ENCODE measurements around the gene CCNDBP1. TPM values are rescaled to one million over a fixed set of nuclear protein-coding genes. Genes with fewer than 3 reads are reported as not detected.

The CCNDBP1 gene
- total RNA-seq, 1 donor from 2014 or later, result 44.9 TPM

GRCh38 chr15:43226436-43227305 is 41.5 kb downstream of the CCNDBP1 start:
- intact Hi-C loops (cut with DNase I), result no loop called here
- Histone ChIP-seq H3K36me3 (no peaks in the 10 kb centered on the region), H3K4me1 (no peaks in the 10 kb centered on the region), H3K9me3 (no peaks in the 10 kb centered on the region), H3K27me3 (no peaks in the 10 kb centered on the region), H3K4me3 (no peak overlapping the region), H3K27ac (no peak overlapping the region)
- no peak for DNase-seq (ENCODE audit: low spot score in 2 of 2)
- TF ChIP-seq, protein P1, sequence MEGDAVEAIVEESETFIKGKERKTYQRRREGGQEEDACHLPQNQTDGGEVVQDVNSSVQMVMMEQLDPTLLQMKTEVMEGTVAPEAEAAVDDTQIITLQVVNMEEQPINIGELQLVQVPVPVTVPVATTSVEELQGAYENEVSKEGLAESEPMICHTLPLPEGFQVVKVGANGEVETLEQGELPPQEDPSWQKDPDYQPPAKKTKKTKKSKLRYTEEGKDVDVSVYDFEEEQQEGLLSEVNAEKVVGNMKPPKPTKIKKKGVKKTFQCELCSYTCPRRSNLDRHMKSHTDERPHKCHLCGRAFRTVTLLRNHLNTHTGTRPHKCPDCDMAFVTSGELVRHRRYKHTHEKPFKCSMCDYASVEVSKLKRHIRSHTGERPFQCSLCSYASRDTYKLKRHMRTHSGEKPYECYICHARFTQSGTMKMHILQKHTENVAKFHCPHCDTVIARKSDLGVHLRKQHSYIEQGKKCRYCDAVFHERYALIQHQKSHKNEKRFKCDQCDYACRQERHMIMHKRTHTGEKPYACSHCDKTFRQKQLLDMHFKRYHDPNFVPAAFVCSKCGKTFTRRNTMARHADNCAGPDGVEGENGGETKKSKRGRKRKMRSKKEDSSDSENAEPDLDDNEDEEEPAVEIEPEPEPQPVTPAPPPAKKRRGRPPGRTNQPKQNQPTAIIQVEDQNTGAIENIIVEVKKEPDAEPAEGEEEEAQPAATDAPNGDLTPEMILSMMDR (IDR thresholded peaks at IDR 0.05), result no peak

DNA sequence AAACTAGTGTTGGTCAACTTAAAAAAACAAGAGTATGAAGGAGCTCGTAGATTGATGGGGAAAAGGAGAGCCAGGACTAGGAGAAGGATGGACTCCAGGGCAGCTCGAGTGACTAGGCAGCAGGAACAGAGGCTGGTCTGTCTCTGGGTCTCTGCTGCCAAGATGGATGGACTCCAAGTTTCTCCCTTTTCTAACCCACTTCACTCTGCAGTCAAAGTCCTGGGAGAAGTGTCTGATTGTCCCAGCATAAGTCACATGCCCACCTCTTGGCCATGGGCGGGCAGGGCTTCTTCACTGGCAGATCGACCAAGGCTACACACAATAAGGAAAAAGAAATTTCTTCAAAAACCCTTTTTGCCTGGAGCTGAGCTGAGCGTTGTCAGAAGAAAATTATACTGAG is 44.8 kb downstream of the CCNDBP1 start:
- Histone ChIP-seq H3K36me3 (no peaks in the 10 kb centered on the region), H3K27me3 (no peaks in the 10 kb centered on the region), H3K4me1 (no peaks in the 10 kb centered on the region), H3K27ac (no peak overlapping the region), H3K4me3 (no peak overlapping the region), H3K9me3 (no peaks in the 10 kb centered on the region)
- intact Hi-C loops (cut with DNase I), result no loop called here
- no peak for DNase-seq (ENCODE audit: low spot score in 2 of 2)
- TF ChIP-seq, protein P1 (IDR thresholded peaks at IDR 0.05), result no peak

DNA sequence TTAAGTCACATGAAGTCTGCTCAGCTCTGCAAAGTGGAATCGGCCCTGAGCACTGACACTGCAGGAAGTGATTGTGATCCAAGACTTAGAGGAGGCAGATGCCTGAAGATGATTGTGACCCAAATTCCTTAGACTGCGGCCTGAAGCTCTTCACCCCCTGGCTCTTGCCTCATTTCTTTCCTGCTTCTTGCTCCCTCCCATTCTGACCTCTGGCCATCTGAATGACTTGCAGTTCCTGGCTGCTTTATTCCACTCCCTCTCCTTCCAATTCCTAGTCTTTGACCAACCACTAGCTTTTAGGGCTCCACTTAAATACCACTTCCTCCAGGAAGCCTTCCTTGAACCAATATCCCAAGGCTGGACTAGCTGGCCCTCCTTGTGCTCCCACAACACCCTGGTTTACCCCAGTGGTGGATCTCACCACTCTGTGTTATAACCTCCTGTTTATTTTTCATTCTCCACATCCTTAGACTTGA is 45.5 kb downstream of the CCNDBP1 start:
- intact Hi-C loops (cut with DNase I), result no loop called here
- H3K36me3 ChIP-seq, result no peaks in the 10 kb centered on the region
- peak overlapping the region in 1 of 2 donors; percentile 18 for H3K27ac ChIP-seq
- H3K27me3 ChIP-seq, result no peaks in the 10 kb centered on the region
- H3K4me1 ChIP-seq, result no peaks in the 10 kb centered on the region
- DNase-seq (ENCODE audit: low spot score in 2 of 2), result no peak
- no peak overlapping the region for H3K4me3 ChIP-seq
- TF ChIP-seq, protein P1 (IDR thresholded peaks at IDR 0.05), result no peak
- no peaks in the 10 kb centered on the region for H3K9me3 ChIP-seq

GRCh38 chr15:43232289-43232874 is 47.2 kb downstream of the CCNDBP1 start:
- Histone ChIP-seq H3K27ac (no peak overlapping the region), H3K4me1 (no peaks in the 10 kb centered on the region), H3K9me3 (no peaks in the 10 kb centered on the region), H3K27me3 (no peaks in the 10 kb centered on the region), H3K4me3 (no peak overlapping the region), H3K36me3 (no peaks in the 10 kb centered on the region)
- TF ChIP-seq, protein P1 (IDR thresholded peaks at IDR 0.05), result no peak
- intact Hi-C loops (cut with DNase I), result no loop called here
- no peak for DNase-seq (ENCODE audit: low spot score in 2 of 2)

DNA sequence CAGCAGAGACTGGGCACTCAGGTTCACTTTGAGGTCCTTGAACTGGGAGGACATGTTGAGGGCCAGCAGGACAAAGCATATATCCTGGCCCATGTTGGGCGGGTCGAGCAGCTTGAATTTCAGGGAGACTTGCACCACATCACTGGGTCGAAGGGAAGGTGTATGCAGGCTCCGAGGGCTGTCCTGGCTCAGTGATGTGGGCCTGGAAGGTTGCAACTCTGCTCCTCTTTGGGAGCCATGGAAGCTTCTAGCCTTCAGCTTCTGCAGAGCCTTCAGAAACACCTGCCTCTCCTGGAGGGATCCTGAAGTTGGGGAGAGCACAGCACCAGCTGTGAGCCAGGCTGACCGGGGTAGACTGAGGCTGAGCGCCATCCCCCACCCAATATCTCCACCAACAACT is 50.3 kb downstream of the CCNDBP1 start:
- intact Hi-C loops (cut with DNase I), result no loop called here
- H3K9me3 ChIP-seq, result no peaks in the 10 kb centered on the region
- H3K27ac ChIP-seq, result no peak overlapping the region
- TF ChIP-seq, protein P1 (IDR thresholded peaks at IDR 0.05), result no peak
- no peak for DNase-seq (ENCODE audit: low spot score in 2 of 2)
- no peaks in the 10 kb centered on the region for H3K27me3 ChIP-seq
- no peak overlapping the region for H3K4me3 ChIP-seq
- H3K4me1 ChIP-seq, result peaks cover 0 to under 1% of the 10 kb centered on the region in 2 donors
- H3K36me3 ChIP-seq, result no peaks in the 10 kb centered on the region

Measured in ascending aorta (tissue), 2 donors.